Measurements from ENCODE around the gene CAB39. TPM values are rescaled to one million over a fixed set of nuclear protein-coding genes. Genes with fewer than 3 reads are reported as not detected.
A peak's percentile ranks its signal among the peaks of the same experiment; 100 is the strongest.

CAB39 gene
- polyA plus RNA-seq, 3 donors, result 33.1 to 53.8 (median 38.3) TPM

- peaks cover 58 to 65% of the 10 kb centered on the region in 2 donors for H3K4me1 ChIP-seq (ENCODE audit: control insufficient read depth in 1 of 2, insufficient read depth in 2 of 2, low read length in 2 of 2)
- intact Hi-C loops (cut with micrococcal nuclease), result loop anchor here (5.0 to 10.0 kb wide), 4 partner anchors 43 to 255 kb away; partner anchors contain the start of genes CAB39 (in 2 of the 2) and SP100 (in 1 of the 2)
- H3K9me3 ChIP-seq (replicated peaks in 1 of 2; ENCODE audit: control insufficient read depth in 1 of 2, insufficient read depth in 1 of 2, low read length in 2 of 2), result no peaks in the 10 kb centered on the region
- peak overlapping the region in 1 of 3 experiments; percentile 51 for H3K4me3 ChIP-seq (replicated peaks in 1 of 3; ENCODE audit: low read depth in 2 of 3, low read length in 3 of 3)
- peaks cover 68% of the 10 kb centered on the region for H3K4me1 Mint-ChIP-seq
- DNase-seq, result peak in 2 of 3 donors; percentile 46 to 66
- H3K9me3 Mint-ChIP-seq, result peaks cover 0 to 2% (median 0%) of the 10 kb centered on the region in 7 donors
- no peaks in the 10 kb centered on the region for H3K79me2 ChIP-seq (ENCODE audit: insufficient read depth, low read length)
- H3K27ac Mint-ChIP-seq, result peak overlapping the region; percentile 93 to 98 (median 96)
- no peak for TF ChIP-seq CTCF (IDR thresholded peaks at IDR 0.05)
- H4K20me1 ChIP-seq (ENCODE audit: insufficient read depth, low read length), result no peaks in the 10 kb centered on the region
- H3K36me3 Mint-ChIP-seq, result no peaks in the 10 kb centered on the region
- H3K36me3 ChIP-seq (replicated peaks in 1 of 2; ENCODE audit: control insufficient read depth in 1 of 2, insufficient read depth in 2 of 2, low read length in 2 of 2), result no peaks in the 10 kb centered on the region
- no peak overlapping the region for H3K4me3 Mint-ChIP-seq
- peaks cover 2 to 7% (median 6%) of the 10 kb centered on the region in 3 donors for H3K27me3 Mint-ChIP-seq (ENCODE audit: low read depth in 3 of 3)
- 76% methylated on average over 4 of the region's 8 CpGs for WGBS (ENCODE audit: insufficient coverage)
- no peaks in the 10 kb centered on the region for H3K27me3 ChIP-seq (ENCODE audit: control insufficient read depth in 2 of 2, insufficient read depth in 2 of 2, low read length in 2 of 2)
- peak overlapping the region; percentile 90 to 93 for H3K27ac ChIP-seq (ENCODE audit: low read depth in 1 of 2, low read length in 2 of 2)
- H3K9ac ChIP-seq (ENCODE audit: insufficient read depth, low read length, poor library complexity, severe bottlenecking), result peak overlapping the region; percentile 20
- peak overlapping the region; percentile 3 for H3K4me2 ChIP-seq (replicated peaks; ENCODE audit: extremely low read depth, low read length, poor library complexity, severe bottlenecking)
- no peak overlapping the region for H2AFZ ChIP-seq (ENCODE audit: insufficient read depth, low read depth, low read length, poor library complexity, severe bottlenecking)
Measured at GRCh38 chr2:230669386-230669950, 43.2 kb upstream of the CAB39 start.

GRCh38 chr2:230671117-230671516 is 41.5 kb upstream of the CAB39 start:
- H3K27me3 Mint-ChIP-seq (ENCODE audit: low read depth in 3 of 3), result peaks cover 1 to 4% (median 2%) of the 10 kb centered on the region in 3 donors
- intact Hi-C loops (cut with micrococcal nuclease), result no loop called here
- Histone ChIP-seq H3K9ac (ENCODE audit: insufficient read depth, low read length, poor library complexity, severe bottlenecking) (no peak overlapping the region), H4K20me1 (ENCODE audit: insufficient read depth, low read length) (no peaks in the 10 kb centered on the region), H3K4me1 (ENCODE audit: control insufficient read depth in 1 of 2, insufficient read depth in 2 of 2, low read length in 2 of 2) (peaks cover 43 to 49% of the 10 kb centered on the region in 2 donors), H3K79me2 (ENCODE audit: insufficient read depth, low read length) (no peaks in the 10 kb centered on the region), H3K27ac (ENCODE audit: low read depth in 1 of 2, low read length in 2 of 2) (no peak overlapping the region), H2AFZ (ENCODE audit: insufficient read depth, low read depth, low read length, poor library complexity, severe bottlenecking) (no peak overlapping the region), H3K4me3 (replicated peaks in 1 of 3; ENCODE audit: low read depth in 2 of 3, low read length in 3 of 3) (no peak overlapping the region), H3K36me3 (replicated peaks in 1 of 2; ENCODE audit: control insufficient read depth in 1 of 2, insufficient read depth in 2 of 2, low read length in 2 of 2) (no peaks in the 10 kb centered on the region), H3K4me2 (replicated peaks; ENCODE audit: extremely low read depth, low read length, poor library complexity, severe bottlenecking) (no peak overlapping the region), H3K27me3 (ENCODE audit: control insufficient read depth in 2 of 2, insufficient read depth in 2 of 2, low read length in 2 of 2) (no peaks in the 10 kb centered on the region), H3K9me3 (replicated peaks in 1 of 2; ENCODE audit: control insufficient read depth in 1 of 2, insufficient read depth in 1 of 2, low read length in 2 of 2) (no peaks in the 10 kb centered on the region)
- H3K4me3 Mint-ChIP-seq, result no peak overlapping the region
- DNase-seq, result no peak
- H3K4me1 Mint-ChIP-seq, result peaks cover 57% of the 10 kb centered on the region
- WGBS (ENCODE audit: insufficient coverage), result 0% methylated on average over 1 of the region's 4 CpGs
- H3K27ac Mint-ChIP-seq, result peak overlapping the region in 2 of 7 donors; percentile 10 to 73
- no peak for TF ChIP-seq CTCF (IDR thresholded peaks at IDR 0.05)
- no peaks in the 10 kb centered on the region for H3K36me3 Mint-ChIP-seq
- H3K9me3 Mint-ChIP-seq, result peaks cover 0 to 2% (median 0%) of the 10 kb centered on the region in 7 donors
